Cerebellar nuclear complex (tissue), 1 donor: ENCODE data around the gene COL17A1.

Experiments used
- DNase-seq, 2 experiments: peaks; one replicate each; lab custom pipeline; 2025; lab: John Stamatoyannopoulos, UW

The COL17A1 gene

GRCh38 chr10:104085801-104086400 lies at the start of gene COL17A1:
Gene COL17A1 (minus strand): TSS chr10:104085880. CDS start chr10:104080673, 5,207 bp downstream.
- DNase-seq = no peak

GRCh38 chr10:104130041-104130440 lies 44.4 kb upstream of the COL17A1 start:
- DNase-seq = no peak

- no peak for DNase-seq
Observed at GRCh38 chr10:104128214-104128613, 42.5 kb upstream of the COL17A1 start.

- DNase-seq = no peak
Observed at GRCh38 chr10:104127411-104127810, 41.7 kb upstream of the COL17A1 start.

- no peak for DNase-seq
Observed at GRCh38 chr10:104123397-104123796, 37.7 kb upstream of the COL17A1 start.

GRCh38 chr10:104122225-104123107 lies 36.8 kb upstream of the COL17A1 start:
- no peak for DNase-seq

GRCh38 chr10:104121485-104122224 lies 36.0 kb upstream of the COL17A1 start, which contains the start of gene SFR1:
Gene SFR1 (plus strand): TSS chr10:104122171. CDS start chr10:104122184, 13 bp downstream.
- DNase-seq = peak; percentile 79 to 92

GRCh38 chr10:104120903-104121484 lies 35.3 kb upstream of the COL17A1 start:
- DNase-seq = no peak

- DNase-seq = no peak
Observed at GRCh38 chr10:104120512-104120902, 34.8 kb upstream of the COL17A1 start.

GRCh38 chr10:104119996-104120395 lies 34.3 kb upstream of the COL17A1 start:
- DNase-seq = no peak

GRCh38 chr10:104117839-104118323 lies 32.2 kb upstream of the COL17A1 start:
- DNase-seq = no peak

- DNase-seq = no peak
Observed at GRCh38 chr10:104113376-104113956, 27.8 kb upstream of the COL17A1 start.

GRCh38 chr10:104109908-104110662 lies 24.4 kb upstream of the COL17A1 start:
- DNase-seq = no peak

GRCh38 chr10:104104926-104105325 lies 19.2 kb upstream of the COL17A1 start:
- DNase-seq = no peak

GRCh38 chr10:104104418-104104817 lies 18.7 kb upstream of the COL17A1 start:
- DNase-seq = no peak

GRCh38 chr10:104103956-104104355 lies 18.3 kb upstream of the COL17A1 start:
- DNase-seq = no peak

GRCh38 chr10:104101902-104102301 lies 16.2 kb upstream of the COL17A1 start:
- no peak for DNase-seq

GRCh38 chr10:104100795-104101194 lies 15.1 kb upstream of the COL17A1 start:
- DNase-seq = no peak

- DNase-seq = no peak
Observed at GRCh38 chr10:104099941-104100340, 14.3 kb upstream of the COL17A1 start.

GRCh38 chr10:104099269-104099668 lies 13.6 kb upstream of the COL17A1 start:
- no peak for DNase-seq
